Lower leg skin (tissue), 3 donors: ENCODE data around the gene SPIRE1.

Experiments
- CTCF ChIP-seq, 3 donors: fragments of 450-650 bp; IDR thresholded peaks; one replicate each; pipeline ENCODE4 v1.5.1; 2016; ENCODE audit warnings: antibody characterized with exemption in 3 of 3, mild to moderate bottlenecking in 3 of 3, moderate library complexity in 2 of 3
- POLR2A ChIP-seq, 2 donors: fragments of 450-650 bp; IDR thresholded peaks; one replicate each; pipeline ENCODE4 v1.6.1; 2016 to 2017; ENCODE audit warnings: antibody characterized with exemption in 2 of 2, mild to moderate bottlenecking in 1 of 2, moderate library complexity in 1 of 2

DNA sequence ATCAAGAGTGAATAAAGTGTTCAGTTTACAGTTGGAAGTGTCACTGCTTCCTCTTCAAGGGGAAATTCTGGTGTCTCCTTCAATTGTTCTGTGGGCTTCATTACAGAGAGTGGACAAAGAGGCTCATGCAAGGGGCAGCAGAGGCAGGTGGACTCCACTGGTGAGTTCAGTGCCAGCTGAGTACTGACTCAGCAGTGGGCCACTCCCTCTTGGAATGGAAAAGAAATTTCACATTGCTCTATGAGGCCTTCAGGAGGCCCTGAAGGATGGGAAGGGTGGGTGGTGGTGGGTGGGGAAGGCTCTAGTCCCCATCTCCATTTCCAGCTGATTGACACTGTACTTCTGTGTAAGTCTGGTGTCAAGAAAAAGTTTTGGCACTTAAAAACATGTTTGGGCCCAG is 183.8 kb downstream of the SPIRE1 start:
- TF ChIP-seq CTCF (IDR thresholded peaks at IDR 0.05) (no peak), POLR2A (IDR thresholded peaks at IDR 0.05) (no peak)
